AG10803 (cell line): Measurements from ENCODE around the gene SCAMP5.

Experiments used
- DNase-seq: peaks from one replicate; pipeline ENCODE4 v3.0.0; 2010; ENCODE audit warnings: low read depth
- H3K4me3 ChIP-seq: 2 replicates; pipeline ENCODE4 v1.5.1; 2011; ENCODE audit warnings: mild to moderate bottlenecking, low read length, control low read depth
- TF ChIP-seq, protein P1 (sequence below): conservative IDR thresholded peaks from 2 replicates; pipeline ENCODE4 v1.5.1; 2011; ENCODE audit warnings: mild to moderate bottlenecking, low read length, control low read depth, inconsistent platforms

The SCAMP5 gene

DNA sequence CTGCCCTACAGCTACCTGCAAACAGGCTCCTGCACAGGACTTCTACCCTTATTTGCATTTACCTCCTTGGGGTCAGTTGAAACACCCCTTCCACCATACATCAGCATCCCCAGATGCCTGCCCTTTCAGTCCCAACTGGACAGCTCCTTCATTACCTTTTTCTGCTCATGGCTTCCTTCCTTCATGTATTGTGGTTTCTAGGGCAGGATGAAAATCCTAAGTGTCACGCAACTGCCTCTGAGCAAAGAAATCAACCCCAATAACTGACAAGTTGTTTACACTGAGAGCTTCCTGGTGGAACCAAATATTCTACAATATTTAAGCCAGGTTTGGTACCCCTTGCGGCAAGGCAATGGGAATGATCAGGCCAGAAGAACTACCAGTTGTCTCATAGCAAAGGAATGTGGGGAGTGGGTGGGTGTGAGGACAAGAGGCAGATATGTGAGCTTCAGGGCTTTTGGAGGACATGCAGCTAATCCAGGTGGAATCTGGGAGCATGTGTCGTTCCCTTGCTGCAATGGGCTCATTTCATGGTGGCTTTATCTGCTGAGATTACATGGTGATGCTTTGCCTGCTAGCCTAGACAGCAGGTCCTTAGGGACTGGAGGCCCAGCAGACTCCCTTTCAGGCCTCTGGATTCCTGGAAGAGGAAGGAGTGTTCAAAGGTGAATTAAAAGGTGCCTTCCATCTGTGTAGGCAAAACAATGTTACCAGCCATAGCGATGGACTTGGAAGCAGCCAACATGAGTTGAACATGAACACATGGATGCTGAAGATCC is 63.0 kb downstream of the SCAMP5 start:
- DNase-seq = no peak
- H3K4me3 ChIP-seq = no peak overlapping the region
- TF ChIP-seq, protein P1, sequence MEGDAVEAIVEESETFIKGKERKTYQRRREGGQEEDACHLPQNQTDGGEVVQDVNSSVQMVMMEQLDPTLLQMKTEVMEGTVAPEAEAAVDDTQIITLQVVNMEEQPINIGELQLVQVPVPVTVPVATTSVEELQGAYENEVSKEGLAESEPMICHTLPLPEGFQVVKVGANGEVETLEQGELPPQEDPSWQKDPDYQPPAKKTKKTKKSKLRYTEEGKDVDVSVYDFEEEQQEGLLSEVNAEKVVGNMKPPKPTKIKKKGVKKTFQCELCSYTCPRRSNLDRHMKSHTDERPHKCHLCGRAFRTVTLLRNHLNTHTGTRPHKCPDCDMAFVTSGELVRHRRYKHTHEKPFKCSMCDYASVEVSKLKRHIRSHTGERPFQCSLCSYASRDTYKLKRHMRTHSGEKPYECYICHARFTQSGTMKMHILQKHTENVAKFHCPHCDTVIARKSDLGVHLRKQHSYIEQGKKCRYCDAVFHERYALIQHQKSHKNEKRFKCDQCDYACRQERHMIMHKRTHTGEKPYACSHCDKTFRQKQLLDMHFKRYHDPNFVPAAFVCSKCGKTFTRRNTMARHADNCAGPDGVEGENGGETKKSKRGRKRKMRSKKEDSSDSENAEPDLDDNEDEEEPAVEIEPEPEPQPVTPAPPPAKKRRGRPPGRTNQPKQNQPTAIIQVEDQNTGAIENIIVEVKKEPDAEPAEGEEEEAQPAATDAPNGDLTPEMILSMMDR = no peak

DNA sequence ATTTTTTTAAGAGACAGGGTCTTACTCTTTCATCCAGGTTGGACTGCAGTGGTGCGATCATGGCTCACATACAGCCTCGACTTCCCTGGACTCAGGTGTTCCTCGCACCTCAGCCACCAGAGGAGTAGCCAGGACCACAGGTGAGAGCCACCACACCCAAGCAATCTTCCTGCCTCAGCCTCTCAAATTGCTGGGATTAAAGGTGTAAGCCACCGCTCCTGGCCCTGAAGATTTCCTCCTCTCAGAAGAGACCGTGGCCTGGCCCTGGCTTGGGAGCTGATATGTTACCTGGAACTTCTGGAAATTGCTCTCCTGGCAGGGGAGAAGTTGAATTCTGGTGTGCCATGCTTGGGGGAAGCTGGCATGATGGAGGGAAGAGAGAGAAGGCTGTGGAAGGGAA is 64.2 kb downstream of the SCAMP5 start:
- TF ChIP-seq, protein P1 = no peak
- H3K4me3 ChIP-seq = no peak overlapping the region
- DNase-seq = no peak

DNA sequence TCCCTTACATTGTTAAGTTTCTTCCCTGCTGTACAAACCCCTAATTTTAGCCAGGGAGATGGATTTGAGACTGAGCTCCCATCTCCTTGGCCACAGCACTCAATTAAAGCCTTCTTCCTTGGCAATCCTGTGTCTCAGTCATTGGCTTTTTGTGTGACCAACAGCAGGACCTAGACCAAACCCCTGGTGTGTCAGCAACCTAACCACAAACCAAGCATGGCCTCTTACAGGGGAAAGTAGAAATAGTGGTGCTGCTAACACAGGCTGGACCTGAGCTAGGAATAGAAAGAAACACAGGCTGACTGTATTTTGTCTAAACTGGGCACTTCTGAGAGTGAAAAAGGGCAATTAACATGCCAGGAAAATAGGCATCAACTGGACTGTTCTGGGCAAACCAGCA is 65.9 kb downstream of the SCAMP5 start:
- DNase-seq = peak; percentile 59
- TF ChIP-seq, protein P1 = no peak
- H3K4me3 ChIP-seq = no peak overlapping the region

DNA sequence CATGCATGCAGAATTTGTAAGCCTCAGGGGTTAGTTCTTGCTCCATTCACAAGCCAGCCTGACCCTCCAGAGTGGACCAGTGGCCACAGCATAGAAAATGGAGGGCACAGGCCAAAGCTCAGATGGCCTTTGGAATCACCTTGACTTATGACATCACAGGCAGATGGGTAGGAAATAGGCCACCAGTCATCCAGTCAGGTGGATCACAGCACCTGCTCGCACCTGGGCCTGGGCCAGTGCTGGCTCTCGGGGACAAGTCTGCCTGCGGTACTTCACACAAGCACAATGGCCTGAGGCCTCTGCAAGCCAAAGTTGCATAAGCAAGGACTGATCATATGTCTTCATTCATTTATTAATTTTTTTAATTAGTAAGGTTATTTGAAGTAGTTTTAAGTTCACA is 67.3 kb downstream of the SCAMP5 start:
- H3K4me3 ChIP-seq = no peak overlapping the region
- no peak for DNase-seq
- TF ChIP-seq, protein P1 = no peak

DNA sequence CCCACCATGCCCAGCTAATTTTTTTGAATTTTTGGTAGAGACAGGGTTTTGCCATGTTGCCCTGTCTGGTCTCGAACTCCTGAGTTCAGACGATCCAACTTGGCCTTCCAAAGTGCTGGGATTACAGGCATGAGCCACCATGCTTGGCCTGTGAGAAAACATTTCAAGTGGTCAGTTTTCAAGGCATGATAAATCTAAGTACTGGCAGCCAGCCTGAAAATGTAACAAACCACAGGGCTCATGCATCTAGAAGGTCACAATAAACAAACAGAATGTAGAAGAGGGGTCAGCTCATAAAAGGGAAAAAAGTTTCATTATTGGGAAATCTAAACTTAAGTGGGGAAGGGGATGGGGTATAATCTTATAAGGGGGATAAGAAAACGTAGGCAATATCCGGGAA is 68.0 kb downstream of the SCAMP5 start:
- H3K4me3 ChIP-seq = no peak overlapping the region
- TF ChIP-seq, protein P1 = no peak
- peak; percentile 31 for DNase-seq

DNA sequence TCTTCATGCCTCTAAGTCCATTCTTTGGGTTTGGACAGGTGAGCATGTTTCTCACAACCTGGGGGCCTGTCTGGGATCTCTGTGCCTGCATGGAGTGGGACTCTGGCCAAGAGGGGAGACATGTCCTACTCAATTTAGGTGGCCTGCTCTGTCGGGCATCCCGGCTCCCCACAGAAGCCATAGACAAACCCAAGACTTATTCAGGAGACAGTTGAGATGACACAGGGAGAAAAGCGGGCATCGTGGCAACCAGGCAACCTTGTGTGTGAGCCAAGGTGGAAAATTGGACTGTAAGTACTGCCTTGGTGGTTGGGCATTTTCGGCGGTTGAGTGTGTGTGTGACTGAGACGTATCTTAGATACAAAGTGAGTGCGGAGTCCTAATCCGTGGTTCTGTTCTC is 68.5 kb downstream of the SCAMP5 start:
- H3K4me3 ChIP-seq = no peak overlapping the region
- TF ChIP-seq, protein P1 = no peak
- no peak for DNase-seq

DNA sequence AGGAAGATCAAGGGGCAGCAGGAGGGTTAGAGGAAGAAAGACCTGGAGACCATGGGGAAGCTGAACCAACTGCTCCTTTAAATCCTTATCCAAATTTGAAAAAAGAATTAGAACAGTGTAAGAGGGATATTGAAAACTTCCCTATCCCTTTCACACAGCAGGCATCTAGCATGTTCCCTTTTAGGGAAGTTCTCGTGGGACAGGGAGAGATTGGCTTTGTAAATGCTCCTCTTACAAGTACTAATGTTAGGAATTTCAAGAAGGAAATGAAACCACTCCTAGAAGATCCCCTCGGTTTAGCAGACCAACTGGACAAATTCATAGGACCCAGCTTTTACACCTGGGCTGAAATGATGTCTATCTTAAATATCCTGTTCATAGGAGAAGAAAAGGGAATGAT is 69.5 kb downstream of the SCAMP5 start:
- DNase-seq = no peak
- TF ChIP-seq, protein P1 = no peak
- H3K4me3 ChIP-seq = no peak overlapping the region
